HG02642 (cell line): ENCODE results near the gene DLK1.

Source experiments
- ATAC-seq: cut with Tn5 transposase; IDR thresholded peaks from one replicate; pipeline ENCODE4 v1.9.1; 2021; ENCODE audit warnings: mild to moderate bottlenecking; ENCODE audit not compliant: unreplicated experiment, poor library complexity

DLK1 gene

DNA sequence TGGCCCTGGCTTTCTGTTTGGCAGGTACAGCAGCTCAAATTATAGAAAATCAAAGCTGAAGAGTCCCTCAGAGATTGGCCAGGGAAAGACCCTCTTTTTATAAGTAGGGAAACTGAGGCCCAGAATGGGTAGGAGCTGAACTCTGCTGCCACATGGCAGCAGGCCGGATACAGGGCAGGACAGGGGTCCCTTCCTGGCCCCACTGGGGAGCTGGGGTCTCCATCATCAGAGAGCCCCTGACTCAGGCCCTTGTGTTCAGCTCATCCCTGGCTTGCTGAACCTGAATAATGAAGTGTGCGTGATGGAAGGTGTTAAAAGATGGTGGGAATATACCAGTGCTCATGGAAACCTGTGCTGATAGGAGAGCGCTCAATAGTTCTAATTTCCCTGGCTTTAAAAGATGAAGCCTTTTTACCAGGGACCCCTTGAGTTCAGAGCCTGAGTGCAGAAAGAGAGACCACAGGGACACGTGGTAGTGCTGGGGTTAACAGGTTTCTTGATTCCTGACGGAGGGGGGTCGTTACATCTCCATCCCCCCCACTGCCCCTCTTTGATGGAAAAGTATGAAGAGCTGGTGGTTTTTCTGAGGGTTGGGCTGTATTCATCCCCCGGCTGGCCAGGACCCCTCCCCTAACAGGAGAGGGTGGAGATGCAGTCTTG is 4.4 kb downstream of the DLK1 start:
- no peak for ATAC-seq

DNA sequence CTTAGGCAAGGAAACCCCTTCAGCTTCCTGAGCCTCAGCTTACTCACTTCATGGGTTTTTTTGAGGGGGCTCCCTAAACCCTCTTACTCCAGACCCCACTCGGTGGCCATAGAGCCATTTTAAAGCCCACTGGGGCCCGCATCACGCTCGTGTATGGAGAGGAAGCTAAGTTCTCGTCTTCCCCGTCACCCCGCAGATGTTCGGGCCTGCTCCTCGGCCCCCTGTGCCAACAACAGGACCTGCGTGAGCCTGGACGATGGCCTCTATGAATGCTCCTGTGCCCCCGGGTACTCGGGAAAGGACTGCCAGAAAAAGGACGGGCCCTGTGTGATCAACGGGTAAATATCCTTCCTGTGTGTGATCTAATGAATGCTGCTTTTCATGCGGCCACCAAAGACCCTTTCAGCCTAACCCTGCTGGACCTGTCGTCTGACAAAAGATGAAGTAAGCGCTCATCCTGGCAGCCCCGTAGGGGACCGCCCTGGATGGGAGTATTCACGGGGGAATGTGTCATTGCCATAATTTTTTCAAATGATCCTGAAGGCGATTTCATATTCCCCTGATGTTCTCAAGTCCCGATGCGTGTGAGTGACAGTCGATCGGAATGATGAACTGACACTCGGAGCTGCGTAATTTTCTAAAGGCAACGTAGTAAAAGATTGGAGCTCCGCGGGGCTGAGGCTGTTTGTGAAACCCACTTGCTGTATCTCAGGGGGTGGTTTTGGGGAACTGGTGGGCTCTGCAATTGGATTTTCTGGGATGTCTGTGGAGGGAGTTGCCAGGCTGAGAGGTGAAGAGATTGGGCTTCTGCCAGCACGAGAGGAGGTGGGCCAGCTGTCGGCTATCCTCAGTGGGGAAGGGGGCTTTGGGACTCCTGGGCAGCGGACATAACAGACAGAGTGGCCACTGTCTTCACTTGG is 5.4 kb downstream of the DLK1 start:
- ATAC-seq: no peak

DNA sequence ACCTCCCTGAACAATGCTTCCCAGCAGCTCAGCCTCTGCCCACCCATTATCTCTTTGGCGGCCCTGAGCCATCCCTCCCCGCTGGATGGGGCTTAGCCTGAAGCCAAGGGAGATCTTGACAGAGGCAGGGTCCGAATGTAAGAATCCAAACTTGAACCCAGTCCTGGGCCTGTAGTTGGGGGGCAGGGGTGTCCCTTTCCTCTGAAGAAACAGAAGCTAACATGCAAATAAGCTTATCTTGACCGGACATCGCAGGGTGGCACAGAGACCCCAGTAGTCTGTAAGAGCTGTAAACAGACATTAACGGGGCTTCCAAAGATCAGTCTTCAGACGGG is 6.0 kb downstream of the DLK1 start:
- ATAC-seq: no peak

DNA sequence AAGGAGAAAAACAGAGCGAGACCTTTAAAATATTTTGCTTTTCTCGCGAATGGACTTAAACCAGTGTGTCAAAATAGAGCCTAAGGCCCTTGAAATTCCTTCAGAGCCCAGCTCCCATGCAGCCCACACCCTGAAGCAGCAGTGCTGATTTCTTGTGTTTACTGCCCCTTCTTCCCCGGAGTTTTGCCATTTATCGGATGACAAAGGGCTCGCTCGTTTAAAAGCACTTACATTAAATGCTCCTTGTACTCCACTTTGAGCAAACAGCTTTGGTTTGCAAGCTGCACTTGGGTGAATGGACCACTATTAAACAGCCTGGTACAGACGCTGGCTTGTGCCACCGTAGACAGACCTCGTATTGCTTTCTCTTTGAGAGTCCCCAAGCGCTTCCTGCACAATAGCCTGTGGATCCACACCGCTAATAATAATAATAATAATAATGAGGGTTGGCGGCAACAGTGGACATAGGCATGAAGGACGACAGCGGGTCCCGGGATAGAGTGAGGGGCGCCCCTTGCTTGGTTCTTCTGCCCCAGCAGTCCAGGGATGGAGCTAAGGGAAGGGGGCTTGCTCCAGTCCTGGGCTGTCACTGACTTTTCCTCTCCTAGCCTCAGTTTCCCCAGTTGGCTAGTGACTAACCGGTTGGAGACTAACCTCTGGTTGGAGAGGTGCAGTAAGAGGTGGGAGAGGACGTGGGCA is 6.6 kb downstream of the DLK1 start:
- no peak for ATAC-seq

DNA sequence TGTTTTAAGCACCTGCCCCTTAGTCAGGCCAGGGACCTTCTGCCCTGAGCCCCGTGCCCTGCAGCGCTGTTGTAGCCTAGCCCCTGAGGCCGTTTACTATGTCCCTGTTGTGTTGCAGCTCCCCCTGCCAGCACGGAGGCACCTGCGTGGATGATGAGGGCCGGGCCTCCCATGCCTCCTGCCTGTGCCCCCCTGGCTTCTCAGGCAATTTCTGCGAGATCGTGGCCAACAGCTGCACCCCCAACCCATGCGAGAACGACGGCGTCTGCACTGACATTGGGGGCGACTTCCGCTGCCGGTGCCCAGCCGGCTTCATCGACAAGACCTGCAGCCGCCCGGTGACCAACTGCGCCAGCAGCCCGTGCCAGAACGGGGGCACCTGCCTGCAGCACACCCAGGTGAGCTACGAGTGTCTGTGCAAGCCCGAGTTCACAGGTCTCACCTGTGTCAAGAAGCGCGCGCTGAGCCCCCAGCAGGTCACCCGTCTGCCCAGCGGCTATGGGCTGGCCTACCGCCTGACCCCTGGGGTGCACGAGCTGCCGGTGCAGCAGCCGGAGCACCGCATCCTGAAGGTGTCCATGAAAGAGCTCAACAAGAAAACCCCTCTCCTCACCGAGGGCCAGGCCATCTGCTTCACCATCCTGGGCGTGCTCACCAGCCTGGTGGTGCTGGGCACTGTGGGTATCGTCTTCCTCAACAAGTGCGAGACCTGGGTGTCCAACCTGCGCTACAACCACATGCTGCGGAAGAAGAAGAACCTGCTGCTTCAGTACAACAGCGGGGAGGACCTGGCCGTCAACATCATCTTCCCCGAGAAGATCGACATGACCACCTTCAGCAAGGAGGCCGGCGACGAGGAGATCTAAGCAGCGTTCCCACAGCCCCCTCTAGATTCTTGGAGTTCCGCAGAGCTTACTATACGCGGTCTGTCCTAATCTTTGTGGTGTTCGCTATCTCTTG is 7.6 kb downstream of the DLK1 start:
- ATAC-seq: no peak

DNA sequence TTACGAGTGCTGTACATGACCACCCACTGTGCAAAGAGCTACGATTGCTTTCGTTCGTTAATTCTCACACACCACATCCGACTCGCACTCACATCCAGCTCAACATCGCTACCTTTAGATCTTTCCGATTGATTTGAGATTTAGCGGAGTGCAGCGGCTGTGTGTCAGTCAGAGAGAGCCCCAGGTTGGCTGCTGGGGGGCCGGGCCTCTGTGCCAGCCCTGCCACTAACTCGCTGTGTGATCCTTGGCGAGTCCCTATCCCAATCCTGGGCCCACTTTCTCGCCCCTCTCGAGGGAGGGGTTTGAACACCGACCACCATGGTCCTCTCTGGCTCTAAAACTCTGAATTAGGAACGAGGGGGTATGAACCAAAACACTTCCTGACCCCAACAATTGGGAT is 8.6 kb downstream of the DLK1 start:
- no peak for ATAC-seq

DNA sequence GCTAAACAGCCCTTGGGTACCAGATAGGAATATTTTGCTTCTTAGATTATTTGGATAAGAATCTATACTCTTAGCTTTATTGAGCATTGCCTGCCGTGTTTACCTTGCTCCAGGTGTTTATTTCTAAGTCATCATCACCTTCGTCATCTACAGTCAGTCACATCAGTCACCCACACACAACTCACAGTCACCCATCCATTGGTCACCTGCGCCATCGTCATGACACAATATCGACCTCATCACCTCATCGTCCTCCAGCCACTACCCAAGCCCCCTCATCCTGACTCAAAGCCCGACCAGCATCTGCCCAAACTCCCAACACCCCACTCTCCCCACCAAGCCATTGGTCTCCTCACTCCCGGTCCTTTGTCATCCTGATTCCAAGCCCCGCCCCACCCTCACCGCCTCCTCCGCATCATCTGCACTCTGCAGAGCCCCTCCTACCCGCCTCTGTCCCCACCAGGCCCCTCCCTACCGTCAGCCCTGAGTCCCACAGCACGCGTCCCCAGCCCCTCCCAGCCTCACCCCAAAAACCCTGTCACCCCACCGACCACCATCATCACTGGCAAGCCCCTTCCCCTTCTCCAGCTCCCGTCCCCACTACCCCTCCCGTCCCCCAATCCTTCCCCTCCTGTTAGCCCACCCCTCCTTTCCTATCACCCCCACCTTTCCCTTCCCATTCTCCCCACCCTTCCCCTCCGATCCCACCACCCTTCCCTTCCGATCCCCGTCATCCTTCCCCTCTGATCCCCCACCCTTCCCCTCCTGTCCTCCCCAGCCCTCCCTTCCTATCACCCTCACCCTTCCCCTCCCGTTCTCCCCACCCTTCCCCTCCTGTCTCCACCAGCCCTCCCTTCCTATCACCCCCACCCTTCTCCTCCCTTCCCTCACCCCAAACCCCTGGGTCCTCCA is 9.8 kb downstream of the DLK1 start:
- ATAC-seq: no peak

DNA sequence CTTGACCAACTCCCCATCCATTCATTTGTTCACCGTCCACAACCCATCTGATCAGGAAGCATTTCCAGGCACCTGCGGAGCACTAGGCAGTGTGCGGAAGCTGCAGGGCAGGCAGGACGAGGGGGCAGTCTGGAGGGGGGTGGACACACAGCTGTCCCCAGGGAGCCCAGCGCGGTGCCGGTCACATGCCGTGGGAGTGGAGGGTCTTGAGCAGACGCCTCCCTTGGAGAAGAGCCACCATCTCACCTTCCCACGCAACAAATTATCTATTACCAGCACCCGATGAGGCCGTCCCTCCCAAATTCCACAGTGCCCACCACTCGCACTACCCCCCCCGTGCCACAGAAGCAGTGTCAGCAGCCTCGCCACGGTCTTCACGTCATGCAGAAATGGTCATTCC is 10.8 kb downstream of the DLK1 start:
- no peak for ATAC-seq

DNA sequence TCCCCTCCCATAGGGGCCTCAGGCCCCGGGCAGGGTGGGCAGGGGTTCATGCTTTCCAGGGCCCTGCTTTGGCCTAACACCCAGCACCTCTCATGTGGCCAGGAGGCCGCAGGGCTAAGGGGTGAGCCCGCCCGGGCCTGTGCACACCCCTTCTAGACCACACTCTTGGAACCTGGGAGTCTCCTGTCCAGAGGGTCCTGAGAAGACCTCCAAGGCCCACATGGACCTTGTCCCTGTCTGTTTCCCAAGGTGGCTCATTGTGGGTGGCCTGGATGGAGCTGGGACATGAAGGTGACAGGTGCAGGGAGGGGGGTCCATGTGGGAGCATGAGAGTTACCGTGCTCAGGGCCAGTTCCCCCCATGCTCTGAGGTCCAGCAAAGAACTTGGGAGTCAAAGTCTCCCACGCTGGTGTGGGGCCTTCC is 11.6 kb downstream of the DLK1 start:
- ATAC-seq: no peak

DNA sequence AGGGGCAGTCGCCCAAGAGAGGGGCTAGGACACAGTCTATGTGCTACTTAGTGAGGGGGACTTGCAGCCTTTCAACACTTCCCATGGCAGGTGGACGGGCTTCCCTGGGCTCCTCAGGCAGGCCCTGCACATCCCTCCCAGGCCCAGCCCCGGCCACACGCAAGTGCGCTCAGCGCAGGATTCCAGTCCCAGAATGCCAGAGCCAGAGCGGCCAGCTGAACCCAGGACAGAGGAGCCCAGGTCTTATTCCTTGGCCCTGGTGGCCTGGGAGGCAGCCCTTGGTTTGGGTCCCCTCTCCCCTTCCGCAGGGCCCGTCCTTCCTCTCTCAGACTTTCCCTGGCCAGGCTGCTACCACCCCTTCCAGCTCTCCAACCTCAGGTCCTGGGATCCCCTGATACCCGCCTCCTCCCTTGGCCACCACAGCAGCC is 12.0 kb downstream of the DLK1 start:
- no peak for ATAC-seq

DNA sequence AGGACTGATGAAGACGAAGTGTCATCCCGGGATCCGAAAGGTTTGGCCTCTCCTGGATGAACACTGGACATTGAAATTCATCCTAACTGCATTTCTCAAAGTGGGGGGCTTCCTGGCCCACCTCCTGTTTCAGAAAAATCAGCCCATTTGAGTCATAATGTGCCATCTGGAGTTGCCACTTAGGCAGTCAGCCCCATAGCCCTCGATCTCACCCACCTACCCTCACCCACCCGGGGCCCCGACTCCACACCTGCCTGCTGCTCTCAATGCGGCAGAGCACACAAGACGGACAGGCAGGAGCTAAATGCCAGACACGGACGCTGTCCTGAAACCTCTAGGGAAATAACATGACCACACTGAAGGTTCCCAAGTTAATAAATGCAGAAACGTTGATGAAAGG is 12.6 kb downstream of the DLK1 start:
- ATAC-seq: no peak

DNA sequence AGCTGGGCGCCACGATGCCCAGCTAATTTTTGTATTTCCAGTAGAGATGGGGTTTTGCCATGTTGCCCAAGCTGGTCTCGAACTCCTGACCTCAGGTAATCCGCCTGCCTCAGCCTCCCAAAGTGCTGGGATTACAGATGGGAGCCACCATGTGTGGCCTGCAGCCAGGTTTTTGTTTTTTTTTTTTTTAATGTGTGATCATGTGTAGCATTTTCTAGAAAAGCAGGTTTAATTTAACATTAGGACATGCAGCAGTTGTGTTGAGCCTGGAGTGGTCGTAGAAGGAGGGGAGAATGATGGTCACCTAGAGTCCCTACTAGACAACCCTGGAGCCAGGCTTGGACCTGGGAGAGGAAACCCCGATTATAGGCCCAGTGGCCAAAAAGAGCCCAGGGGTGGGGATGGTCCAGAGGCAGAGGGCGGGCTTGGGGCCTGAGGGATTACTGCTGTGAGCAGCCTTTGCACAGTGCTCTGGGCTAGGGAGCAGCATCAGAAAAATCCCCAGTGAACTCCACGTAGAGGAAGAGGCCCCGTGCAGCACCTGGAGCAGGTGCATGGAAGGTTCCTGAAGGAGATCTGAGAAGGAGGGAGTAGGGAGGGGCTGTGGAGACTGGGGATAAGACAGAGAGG is 13.6 kb downstream of the DLK1 start:
- ATAC-seq: no peak

DNA sequence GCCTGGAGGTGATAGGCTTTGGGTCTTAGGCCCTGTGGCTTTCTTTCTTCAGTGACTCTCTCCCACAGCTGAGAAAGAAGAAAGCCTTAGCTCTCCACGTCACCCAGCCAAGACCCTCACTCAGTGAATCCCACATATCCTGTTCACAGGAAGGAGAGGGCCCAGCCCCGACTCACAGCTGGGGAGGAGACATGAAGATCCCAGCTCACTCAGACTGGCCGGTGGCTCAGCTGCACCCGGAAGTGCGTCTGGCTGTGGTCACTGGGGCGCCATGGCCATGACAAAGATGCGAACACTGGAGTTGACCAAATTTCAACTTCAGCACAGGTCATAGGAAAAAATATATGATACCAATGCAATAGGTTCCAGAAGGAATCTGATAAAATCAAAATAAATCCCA is 14.2 kb downstream of the DLK1 start:
- ATAC-seq: no peak

DNA sequence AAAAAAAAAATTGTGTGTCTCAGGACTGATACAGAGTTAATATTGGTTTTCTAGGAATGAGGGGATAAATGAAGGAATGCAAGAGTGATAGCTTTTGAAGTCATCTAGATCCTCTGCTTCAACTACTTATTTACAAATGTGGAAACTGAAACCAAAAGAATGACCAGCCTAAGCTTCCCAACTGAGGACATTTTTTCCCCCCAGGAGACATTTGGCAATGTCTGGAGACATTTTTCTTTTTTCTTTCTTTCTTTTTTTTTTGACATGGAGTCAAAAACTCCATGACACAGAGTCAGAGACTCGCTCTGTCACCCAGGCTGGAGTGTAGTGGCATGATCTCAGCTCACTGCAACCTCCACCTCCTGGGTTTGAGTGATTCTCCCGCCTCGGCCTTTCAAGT is 15.3 kb downstream of the DLK1 start:
- ATAC-seq: no peak

DNA sequence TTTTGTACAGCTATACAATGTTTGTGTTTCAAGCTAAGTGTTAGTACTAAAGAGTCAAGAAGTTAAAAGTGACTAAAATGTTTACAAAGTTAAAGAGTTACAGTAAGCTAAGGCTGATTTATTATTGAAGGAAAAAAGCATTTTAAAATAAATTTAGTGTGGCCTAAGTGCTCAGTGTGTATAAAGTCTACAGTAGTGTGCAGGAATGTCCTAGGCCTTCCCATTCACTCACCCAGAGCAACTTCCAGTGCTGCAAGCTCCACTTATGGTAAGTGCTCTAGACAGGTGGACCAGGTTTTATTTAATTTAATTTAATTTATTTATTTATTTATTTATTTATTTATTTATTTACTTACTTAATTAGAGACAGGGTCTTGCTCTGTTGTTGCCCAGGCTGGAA is 19.6 kb downstream of the DLK1 start:
- ATAC-seq: no peak

DNA sequence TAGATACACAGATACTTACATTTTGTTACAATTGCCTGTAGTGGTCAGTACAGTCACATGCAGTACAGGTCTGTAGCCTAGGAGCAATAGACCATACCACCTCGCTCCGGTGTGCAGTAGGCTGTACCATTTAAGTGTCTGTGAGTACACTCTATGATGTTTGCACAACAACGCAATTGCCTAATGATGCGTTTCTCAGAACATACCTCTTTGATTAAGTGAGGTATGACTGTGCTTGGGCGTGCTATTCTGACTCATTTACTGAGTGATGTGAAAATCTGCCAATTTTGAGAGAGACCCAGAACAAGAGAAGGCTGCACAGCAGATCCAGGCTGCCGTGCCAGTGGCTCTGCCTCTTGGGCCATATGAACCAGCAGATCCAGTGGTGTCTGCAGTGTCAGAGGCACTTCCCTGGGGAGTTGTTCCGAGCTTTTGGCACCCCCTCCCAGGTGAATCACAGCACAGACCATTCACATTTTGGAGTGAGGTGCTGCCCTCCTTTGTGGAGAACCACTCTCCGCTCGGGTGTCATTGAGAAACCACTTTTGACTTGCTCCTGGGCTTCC is 20.4 kb downstream of the DLK1 start:
- no peak for ATAC-seq

DNA sequence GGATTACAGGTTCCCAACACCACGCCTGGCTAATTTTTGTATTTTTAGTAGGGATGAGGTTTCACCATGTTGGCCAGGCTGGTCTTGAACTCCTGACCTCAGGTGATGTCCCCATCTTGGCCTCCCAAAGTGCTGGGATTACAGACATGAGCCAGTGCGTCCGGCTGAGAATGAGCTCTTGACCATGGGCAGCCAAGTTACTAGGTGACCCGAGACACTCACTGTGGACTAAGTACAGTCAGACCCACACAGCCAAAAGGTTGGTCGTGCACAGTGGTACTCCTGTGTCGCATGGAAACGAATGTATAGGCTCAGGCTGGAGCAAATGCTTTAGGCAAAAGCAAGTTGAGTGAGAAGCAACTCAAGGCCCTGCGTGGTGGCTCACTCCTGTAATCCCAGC is 21.0 kb downstream of the DLK1 start:
- ATAC-seq: no peak

DNA sequence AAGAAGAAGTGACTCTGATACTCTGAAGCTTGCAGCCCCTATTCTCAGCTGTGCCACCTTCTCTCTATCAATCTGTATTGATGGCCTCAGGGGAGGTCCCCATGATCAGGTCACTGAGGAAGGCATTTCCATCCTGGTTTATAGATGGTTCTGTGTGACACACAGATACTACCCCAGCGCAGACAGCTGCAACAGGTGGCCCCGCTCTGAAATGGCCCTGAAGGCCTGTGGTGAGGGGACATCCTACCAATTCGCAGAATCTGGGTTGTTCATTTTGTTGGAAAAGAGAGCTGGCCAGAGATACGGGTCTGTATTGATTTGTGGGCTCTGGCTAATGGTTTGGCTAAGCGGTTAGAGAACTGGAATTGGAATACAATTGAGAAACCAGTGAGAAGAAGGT is 21.7 kb downstream of the DLK1 start:
- no peak for ATAC-seq
